ENCODE results near the gene RBM11.

DNA sequence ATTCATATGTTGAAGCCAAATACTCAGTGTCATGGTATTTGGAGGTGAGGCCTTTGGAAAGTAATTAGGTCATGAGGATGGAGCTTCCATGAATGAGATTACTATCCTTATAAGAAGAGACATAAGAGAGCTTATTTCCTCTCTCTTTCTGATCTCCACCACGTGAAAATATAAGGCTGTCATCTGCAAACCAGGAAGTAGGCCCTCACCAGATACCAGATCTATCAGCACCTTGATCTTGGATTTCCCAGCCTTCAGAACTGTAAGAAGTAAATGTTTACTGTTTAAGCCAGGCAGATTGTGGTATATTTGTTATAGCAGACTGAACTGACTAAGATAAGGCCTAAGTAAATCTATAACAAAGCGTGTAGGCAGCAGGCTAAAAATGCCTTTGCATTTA lies 25.3 kb downstream of the RBM11 start:
- TF ChIP-seq, protein P1, sequence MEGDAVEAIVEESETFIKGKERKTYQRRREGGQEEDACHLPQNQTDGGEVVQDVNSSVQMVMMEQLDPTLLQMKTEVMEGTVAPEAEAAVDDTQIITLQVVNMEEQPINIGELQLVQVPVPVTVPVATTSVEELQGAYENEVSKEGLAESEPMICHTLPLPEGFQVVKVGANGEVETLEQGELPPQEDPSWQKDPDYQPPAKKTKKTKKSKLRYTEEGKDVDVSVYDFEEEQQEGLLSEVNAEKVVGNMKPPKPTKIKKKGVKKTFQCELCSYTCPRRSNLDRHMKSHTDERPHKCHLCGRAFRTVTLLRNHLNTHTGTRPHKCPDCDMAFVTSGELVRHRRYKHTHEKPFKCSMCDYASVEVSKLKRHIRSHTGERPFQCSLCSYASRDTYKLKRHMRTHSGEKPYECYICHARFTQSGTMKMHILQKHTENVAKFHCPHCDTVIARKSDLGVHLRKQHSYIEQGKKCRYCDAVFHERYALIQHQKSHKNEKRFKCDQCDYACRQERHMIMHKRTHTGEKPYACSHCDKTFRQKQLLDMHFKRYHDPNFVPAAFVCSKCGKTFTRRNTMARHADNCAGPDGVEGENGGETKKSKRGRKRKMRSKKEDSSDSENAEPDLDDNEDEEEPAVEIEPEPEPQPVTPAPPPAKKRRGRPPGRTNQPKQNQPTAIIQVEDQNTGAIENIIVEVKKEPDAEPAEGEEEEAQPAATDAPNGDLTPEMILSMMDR (conservative IDR thresholded peaks at IDR 0.05), result no peak
- TF ChIP-seq EZH2 (IDR thresholded peaks at IDR 0.05; ENCODE audit: low read depth), result no peak

All from PC-9 (cell line).